Activated CD8-positive, alpha-beta memory T cell treated with anti-CD3 and anti-CD28 coated beads for 4 hours (primary cell): Measurements from ENCODE around the gene ATP5F1D.

Source experiments
- DNase-seq, 2 donors: peaks; one replicate each; pipeline ENCODE4 v3.0.0-alpha.2; 2020; ENCODE audit warnings: low read depth in 2 of 2

The ATP5F1D gene

GRCh38 chr19:1258707-1259205 is 17.2 kb downstream of the ATP5F1D start:
- no peak for DNase-seq

DNA sequence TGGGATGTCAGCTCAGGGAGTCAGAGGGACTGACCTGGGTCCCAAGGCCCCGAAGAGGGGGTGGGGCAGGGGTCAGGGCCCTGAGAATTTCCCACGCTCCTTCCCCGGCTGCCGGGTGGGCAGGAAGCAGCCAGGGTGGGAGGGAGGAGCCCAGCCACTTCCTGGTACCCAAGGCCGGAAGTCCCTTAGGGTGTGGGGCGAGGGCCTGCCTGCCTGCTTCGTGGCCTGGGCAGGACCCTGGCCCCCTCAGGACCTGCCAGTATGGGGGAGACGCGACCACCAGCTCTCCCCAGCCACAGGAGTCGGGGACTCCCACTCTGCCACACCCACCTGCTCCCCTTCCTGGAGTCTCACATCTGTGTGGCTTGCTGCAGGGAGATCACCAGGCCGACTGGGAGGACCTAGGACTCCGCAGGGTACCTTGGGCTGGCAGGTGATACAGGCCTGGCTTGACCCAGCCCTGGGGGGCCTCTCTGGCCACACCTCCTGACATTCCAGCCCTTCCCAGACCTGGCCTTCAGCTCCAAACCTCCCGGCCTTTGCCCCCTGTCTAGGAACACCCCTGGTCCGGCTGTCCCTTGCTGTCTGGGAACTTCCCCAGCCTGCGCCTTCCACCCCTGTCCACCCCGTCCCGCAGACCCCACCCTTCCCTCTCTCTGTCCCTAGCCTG is 17.8 kb downstream of the ATP5F1D start:
- DNase-seq, result no peak

- DNase-seq, result no peak
Measured at GRCh38 chr19:1259876-1260748, 18.6 kb downstream of the ATP5F1D start.

- DNase-seq, result peak; percentile 94 to 95
Measured at GRCh38 chr19:1260749-1261537, 19.4 kb downstream of the ATP5F1D start.

DNA sequence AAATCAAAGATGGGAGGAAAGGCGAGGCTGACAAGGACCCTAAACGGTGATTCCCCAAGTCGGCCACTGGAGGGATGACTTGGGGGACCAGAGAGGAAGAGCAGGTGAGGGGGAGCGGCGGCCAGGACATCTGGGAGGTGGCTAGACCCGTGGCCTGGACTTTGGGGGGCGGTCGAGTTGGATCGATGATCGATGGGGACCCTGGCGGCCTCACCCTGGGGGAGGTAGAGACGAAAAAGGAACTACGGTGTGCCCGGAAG is 19.9 kb downstream of the ATP5F1D start:
- no peak for DNase-seq

DNA sequence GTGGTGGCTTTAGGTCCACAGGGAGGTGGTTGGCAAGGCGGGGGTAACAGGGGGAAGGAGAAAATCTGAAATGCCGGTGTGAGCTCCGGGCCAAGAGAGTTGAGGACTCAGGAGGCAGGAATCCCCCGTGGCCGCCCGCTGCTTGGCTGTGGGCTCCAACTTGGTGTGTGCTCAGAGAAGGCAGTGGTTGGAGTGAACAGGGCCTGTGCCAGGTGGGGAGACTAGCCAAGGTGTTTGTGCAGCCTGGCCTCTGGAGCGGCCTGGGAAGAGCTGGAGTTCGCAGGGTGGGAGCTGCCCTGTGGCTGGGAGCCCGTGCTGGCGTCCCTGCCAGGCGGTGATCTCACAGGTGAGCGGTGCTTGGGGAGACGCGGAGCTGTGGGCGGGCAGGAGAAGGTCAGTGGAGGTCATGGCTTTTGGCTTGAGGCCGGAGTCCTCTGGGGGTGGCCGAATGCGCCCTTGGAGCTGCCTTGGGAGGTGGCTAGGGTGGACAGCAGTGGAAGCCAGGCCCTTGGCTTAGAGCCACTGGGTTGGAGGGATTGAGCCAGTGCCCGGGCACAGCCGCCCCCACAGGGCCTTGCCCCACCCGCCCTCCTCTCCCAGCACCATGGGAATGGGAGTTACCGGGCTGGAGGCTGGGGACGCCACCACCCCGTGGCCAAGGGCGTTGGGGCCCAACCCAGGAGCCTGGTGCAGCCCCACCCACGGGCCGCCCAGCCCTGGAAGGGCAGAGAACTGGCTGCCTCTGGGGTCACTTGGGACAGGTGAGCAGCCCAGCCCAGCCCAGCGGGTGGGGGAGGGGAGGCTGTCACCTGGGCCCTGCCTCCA is 20.5 kb downstream of the ATP5F1D start:
- DNase-seq, result no peak

DNA sequence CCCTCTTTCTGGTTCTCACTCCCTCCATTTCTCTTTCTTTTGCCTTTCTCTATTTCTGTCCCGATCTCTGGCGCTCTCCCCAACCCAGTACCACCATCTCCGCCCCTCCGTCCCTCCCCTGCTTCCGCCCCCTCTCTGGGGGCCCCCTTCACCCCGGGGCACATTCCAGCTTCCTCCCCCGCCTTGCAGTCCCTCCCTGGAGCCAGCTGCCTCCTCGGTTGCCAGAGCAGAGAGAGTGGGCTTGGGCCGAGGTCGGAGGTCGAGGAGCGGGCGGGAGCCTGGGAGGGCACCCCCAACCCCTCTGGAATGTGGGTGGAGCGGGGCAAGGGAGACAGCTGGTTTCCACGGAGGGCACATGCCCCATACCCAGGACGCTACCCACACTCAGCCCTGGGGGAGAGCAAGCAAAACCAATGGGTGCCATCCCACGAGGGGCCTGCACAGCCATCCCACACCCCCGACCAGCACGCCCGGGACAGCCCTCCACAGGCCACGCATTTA is 21.1 kb downstream of the ATP5F1D start:
- no peak for DNase-seq

DNA sequence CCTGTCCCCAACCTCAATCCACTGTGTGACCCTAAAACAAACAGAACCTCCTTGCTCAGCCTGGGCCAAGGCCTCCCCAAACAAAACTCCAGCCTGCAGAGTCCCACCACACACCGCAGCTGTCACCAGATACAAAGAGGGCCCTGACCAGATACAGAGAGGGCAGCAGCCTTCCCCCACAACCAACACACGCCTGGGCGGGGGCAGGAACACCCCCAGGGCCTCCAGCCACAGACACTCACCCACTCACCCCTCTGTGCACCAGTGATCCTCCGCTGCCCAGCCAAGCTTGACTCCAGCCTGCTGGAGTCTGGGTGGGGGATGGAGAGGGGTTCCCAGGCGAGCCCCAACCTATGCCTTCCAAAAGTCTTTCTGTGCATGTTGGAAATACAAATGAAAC is 21.6 kb downstream of the ATP5F1D start:
- no peak for DNase-seq

- no peak for DNase-seq
Measured at GRCh38 chr19:1264801-1265614, 23.5 kb downstream of the ATP5F1D start.

DNA sequence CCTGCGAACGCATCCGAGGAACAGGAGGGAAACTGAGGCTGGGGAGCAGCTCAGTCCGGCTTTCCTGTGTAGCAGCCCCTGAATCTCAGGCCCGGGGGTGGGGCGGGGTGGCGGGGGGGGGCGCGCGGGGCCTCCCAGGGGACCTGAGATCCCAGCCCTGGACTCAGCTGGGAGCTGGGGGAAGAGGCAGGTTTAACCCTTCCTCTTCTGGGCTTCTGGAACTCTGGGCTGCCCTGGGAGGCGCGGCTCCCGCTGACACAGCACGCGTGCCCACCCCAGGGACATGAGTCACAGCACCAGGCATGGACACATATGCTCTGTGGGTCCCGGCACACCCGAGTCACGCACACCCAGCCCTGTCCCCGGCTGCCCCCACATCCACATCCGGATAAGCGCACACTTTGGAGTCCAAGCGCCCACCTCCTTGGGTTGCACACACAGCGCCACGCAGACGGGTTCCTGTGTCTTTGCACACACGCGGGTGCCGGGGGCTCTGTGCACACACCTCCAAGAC is 24.1 kb downstream of the ATP5F1D start:
- no peak for DNase-seq

DNA sequence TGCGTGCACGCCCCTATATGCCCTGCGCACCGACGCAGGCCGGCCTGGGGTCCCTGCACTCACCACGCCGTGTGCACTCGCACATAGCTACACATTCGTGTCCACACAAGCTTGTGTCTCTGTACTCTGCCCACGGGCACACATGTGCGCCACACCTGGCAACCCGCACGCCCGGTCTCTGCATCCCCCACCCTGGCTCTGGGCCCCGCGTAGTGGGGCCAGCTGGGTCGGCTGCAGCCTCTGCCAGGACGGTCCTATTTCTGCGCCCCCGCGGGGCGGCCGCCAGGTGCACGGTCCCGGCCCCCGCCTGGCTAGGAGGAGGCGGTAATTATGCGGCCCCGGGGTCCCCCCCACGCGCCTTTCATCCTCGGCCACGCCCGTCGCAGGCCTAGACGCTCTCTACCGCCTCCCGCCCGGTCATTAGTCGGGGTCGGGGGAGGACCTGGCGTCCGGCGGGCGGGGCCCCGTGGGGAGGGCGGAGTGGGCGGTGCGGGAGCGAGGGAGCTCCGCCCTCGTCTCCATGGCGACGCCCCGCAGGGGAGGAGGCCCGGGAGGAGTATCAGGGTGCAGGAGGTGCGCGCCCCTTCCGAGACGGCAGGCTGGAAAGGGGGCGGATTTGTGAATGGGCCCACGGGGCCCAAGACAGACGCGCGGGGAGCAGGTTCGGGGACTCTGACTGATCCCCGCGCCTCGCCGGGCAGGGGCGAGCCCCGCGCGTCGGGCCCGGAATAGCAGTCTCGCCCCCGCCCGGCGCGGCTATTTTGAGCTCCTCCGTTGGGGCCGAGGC is 24.8 kb downstream of the ATP5F1D start:
- peak in 1 of 2 donors; percentile 68 for DNase-seq

- DNase-seq, result no peak
Measured at GRCh38 chr19:1266916-1267476, 25.4 kb downstream of the ATP5F1D start.

DNA sequence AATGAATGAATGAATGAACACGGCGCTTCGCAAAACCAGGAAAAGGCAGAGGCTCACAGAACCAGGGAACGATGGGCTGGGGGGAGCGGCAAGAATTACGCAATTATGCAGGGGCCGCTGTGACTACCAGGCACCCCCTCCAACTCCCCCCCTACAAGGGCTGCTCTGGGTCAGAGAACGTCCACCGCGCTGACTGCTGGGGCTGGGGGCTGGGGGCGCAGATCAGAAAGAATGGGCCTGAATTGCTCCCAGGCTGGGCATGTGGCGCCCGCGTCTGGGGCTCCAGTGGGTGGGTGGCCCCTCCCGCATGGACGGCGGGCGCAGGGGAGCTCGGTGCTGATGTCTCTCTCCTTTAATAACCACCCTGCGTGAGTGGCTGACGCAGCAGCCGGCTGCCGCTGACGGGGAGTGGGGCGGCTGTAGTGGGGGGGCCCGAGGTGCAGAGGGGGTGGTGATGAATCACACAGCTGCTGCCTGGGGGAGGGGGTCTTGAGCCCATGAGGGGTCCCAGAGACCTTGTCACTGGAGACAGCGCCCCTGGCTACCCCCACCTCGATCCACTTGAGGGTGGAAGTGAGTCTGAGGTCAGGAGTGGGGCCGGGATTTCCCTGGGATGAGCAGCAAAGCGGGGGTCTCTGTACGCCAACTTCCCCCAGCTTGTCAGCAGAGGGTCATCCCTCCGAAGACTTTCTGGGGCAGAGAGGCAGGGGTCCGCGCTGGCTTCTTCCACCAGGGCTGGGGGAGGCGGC is 26.1 kb downstream of the ATP5F1D start:
- DNase-seq, result no peak

DNA sequence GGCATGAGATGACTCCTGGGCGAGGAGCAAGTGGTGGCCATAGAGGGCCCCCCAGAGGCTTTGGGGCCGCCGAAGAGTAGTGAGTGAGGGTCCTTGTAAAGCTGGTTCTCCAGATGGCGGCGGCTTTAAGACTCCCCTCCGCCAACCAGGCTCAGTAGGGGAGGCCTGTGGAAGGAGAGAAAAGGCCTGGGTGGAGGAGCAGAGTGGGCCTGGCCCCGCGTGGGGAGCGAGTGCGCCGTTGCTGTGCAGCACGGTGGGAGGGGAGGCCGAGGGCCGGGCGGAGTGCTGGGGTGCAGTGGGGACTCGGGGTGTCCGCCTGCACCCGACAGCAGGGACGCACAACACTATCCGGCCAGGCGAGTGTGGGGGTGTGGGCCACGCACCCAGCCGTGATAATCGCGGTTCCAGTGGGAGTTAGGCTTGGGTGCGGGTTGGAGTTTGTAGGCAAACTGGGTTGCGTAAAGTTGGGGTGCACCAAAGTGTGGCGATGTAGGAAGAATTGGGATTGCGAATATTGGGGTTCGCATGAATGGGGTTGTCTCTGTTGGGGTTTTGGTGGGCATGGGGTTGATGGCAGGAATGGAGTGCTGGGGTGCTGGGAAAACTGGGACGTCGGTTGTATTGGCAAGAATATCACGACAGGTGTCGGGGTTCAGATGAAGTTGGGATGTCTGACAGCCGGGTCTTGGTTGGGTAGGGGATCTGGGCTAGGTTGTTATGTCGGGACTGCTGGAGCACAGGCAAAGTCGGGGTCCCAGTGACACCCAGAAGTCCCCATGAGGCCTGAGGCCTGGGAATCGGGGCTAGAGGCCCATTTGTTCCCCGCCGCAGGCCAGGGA is 26.9 kb downstream of the ATP5F1D start:
- DNase-seq, result no peak

- peak; percentile 99 for DNase-seq
Measured at GRCh38 chr19:1269065-1269477, 27.5 kb downstream of the ATP5F1D start, which contains the start of gene CIRBP. TSS of gene CIRBP (plus strand) at chr19:1269332. CDS start at chr19:1270934, 1,602 bp downstream.

GRCh38 chr19:1269478-1270212 is 28.1 kb downstream of the ATP5F1D start:
- peak; percentile 66 to 71 for DNase-seq
